GM20000 (cell line): Measurements from ENCODE around the gene TMEM238.

ENCODE experiments used
- DNase-seq: peaks from one replicate; pipeline ENCODE4 v3.0.0; 2012; ENCODE audit warnings: low spot score
- CTCF ChIP-seq: IDR thresholded peaks from 2 replicates; pipeline ENCODE4 v1.5.1; 2012; ENCODE audit warnings: mild to moderate bottlenecking, control low read depth; ENCODE audit errors: extremely low read depth, missing control alignments

Gene TMEM238

GRCh38 chr19:55382013-55382412 is 2.1 kb downstream of the TMEM238 start:
- no peak for DNase-seq
- TF ChIP-seq CTCF = no peak

- no peak for DNase-seq
- TF ChIP-seq CTCF = no peak
Observed at GRCh38 chr19:55379174-55379573, 4.9 kb downstream of the TMEM238 start.

DNA sequence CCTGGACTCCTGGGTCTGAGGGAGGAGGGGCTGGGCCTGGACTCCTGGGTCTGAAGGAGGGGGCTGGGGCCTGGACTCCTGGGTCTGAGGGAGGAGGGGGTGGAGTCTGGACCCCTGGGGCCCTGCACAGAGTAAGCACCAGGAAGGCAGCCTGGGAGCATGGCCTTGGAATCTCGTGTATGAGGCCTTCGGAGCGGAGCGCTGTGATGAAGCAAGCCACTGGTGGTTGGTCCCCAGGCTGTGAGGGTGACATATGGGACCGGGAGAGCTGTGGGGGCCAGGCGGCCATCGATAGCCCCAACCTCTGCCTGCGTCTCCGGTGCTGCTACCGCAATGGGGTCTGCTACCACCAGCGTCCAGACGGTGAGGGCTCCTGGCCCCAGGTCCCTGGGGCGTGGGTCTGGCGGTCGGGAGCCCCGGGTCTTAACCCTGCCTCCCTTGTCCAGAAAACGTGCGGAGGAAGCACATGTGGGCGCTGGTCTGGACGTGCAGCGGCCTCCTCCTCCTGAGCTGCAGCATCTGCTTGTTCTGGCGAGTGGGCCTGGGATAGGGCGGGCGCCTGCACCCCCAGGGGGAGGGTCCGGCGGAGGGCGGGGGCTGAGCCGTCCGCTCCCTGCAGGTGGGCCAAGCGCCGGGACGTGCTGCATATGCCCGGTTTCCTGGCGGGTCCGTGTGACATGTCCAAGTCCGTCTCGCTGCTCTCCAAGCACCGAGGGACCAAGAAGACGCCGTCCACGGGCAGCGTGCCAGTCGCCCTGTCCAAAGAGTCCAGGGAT is 6.5 kb downstream of the TMEM238 start:
- TF ChIP-seq CTCF = no peak
- no peak for DNase-seq

DNA sequence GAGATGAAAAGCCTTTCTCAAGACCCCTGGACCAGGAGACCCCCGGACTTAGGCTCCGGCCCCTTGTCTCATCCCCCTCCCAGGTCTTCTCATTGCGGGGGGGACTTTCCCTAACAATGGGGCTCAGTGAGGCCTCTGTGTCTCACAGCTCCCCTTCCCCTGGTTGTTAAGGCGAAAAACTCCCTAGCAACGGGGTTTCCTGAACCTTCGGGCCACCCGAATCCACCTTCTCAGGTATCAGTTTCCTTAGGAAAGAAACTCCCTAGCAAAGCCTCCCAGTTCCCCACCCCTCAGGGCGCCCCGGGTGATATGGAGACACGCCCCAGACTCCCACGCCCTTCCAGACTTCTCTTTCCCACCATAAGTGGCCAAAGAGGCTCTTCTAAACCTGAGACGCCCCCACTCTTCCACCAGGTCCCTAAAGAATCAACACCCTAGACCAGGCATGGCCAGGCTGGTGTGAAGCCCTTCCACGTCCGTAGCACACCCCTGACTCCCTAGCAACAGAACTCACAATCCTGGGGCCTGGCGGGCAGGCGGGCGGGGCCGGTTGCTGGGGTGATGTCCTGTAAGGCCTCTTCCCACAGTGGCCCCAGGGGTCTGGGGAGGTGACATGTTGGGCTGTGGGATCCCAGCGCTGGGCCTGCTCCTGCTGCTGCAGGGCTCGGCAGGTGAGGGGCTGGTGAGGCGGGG is 7.7 kb downstream of the TMEM238 start, which contains the start of gene TMEM190:
Gene TMEM190, plus strand, starts transcription at position 586 of the 693 bp plus-strand sequence. Its CDS starts 28 bp downstream, at position 614.
- no peak for TF ChIP-seq CTCF
- no peak for DNase-seq

GRCh38 chr19:55373993-55374757 is 9.9 kb downstream of the TMEM238 start:
- TF ChIP-seq CTCF = no peak

DNA sequence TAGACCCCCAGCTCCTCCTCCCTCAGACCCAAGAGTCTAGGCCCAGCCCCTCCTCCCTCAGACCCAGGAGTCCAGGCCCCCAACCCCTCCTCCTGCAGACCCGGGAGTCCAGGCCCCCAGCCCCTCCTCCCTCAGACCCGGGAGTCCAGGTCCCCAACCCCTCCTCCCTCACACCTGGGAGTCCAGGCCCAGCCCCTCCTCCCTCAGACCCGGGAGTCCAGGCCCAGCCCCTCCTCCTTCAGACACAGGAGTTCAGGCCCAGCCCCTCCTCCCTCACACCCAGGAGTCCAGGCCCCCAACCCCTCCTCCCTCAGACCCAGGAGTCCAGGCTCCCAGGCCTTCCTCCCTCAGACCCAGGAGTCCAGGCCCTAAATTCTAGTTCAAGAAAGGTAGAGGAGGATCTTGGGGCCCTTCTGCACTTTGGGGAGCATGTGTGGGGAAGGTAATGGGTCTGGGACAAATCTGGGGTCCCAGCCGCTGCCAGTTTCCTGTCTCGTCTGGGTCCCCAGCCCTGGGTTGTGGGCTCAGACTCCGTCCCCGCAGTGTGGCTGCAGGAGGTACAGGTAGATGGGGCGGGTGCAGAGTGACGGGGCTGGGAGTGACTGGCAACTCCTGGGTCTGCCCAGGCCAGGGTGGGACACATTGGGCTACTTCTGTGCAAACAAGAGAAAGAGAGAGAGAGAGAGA is 10.6 kb downstream of the TMEM238 start:
- TF ChIP-seq CTCF = no peak
- DNase-seq = no peak

More at GRCh38 chr19:55373993-55374757, 9.9 kb downstream of the TMEM238 start:
- no peak for DNase-seq
